Gastroesophageal sphincter (tissue), 3 donors: ENCODE measurements around the gene CXCL6.

Experiments used
- POLR2A ChIP-seq, 2 donors: fragments of 450-650 bp; IDR thresholded peaks; one replicate each; pipeline ENCODE4 v1.6.1; 2017; ENCODE audit warnings: antibody characterized with exemption in 2 of 2, mild to moderate bottlenecking in 2 of 2, moderate library complexity in 1 of 2
- POLR2AphosphoS5 ChIP-seq: sonication (generic); formaldehyde crosslinking; IDR thresholded peaks from one replicate; pipeline ENCODE4 v1.6.1; 2017; ENCODE audit warnings: antibody characterized with exemption
- TF ChIP-seq, protein P1 (sequence below), 4 experiments: fragments of 200-600 bp in 2 of 4; fragments of 450-650 bp in 2 of 4; sonication (generic) in 1 of 4; IDR thresholded peaks; one replicate each; pipeline ENCODE4 v1.5.1; 2017 to 2019; ENCODE audit warnings: antibody characterized with exemption in 4 of 4, mild to moderate bottlenecking in 2 of 4, moderate library complexity in 2 of 4

GRCh38 chr4:73853718-73854473, 17.4 kb downstream of the CXCL6 start:
- TF ChIP-seq, protein P1, sequence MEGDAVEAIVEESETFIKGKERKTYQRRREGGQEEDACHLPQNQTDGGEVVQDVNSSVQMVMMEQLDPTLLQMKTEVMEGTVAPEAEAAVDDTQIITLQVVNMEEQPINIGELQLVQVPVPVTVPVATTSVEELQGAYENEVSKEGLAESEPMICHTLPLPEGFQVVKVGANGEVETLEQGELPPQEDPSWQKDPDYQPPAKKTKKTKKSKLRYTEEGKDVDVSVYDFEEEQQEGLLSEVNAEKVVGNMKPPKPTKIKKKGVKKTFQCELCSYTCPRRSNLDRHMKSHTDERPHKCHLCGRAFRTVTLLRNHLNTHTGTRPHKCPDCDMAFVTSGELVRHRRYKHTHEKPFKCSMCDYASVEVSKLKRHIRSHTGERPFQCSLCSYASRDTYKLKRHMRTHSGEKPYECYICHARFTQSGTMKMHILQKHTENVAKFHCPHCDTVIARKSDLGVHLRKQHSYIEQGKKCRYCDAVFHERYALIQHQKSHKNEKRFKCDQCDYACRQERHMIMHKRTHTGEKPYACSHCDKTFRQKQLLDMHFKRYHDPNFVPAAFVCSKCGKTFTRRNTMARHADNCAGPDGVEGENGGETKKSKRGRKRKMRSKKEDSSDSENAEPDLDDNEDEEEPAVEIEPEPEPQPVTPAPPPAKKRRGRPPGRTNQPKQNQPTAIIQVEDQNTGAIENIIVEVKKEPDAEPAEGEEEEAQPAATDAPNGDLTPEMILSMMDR (IDR thresholded peaks at IDR 0.05): no peak
- no peak for TF ChIP-seq POLR2A (IDR thresholded peaks at IDR 0.05)
- TF ChIP-seq POLR2AphosphoS5: no peak
